Endothelial cell (in vitro differentiated cells): ENCODE measurements around the gene MBD3L3. TPM values are rescaled to one million over a fixed set of nuclear protein-coding genes. Genes with fewer than 3 reads are reported as not detected.
A peak's percentile ranks its signal among the peaks of the same experiment; 100 is the strongest.

Experiments used
- DNase-seq: peaks from one replicate; pipeline ENCODE4 v3.0.0; 2021; ENCODE audit warnings: low spot score
- H3K27ac Mint-ChIP-seq: one replicate; pipeline ENCODE4 v1.8.0; 2021; ENCODE audit warnings: mixed read lengths, inconsistent platforms; ENCODE audit not compliant: unreplicated experiment
- H3K27me3 Mint-ChIP-seq: one replicate; pipeline ENCODE4 v1.8.0; 2021; ENCODE audit warnings: mild to moderate bottlenecking, moderate library complexity, mixed read lengths, inconsistent platforms; ENCODE audit not compliant: unreplicated experiment
- H3K36me3 Mint-ChIP-seq: one replicate; pipeline ENCODE4 v1.8.0; 2021; ENCODE audit warnings: mild to moderate bottlenecking, low read depth, mixed read lengths, inconsistent platforms; ENCODE audit not compliant: unreplicated experiment
- H3K4me1 Mint-ChIP-seq: one replicate; pipeline ENCODE4 v1.8.0; 2021; ENCODE audit warnings: mild to moderate bottlenecking, mixed read lengths, inconsistent platforms; ENCODE audit not compliant: unreplicated experiment
- H3K4me3 Mint-ChIP-seq: one replicate; pipeline ENCODE4 v1.8.0; 2021; ENCODE audit warnings: mild to moderate bottlenecking, mixed read lengths, inconsistent platforms; ENCODE audit not compliant: unreplicated experiment
- H3K9me3 Mint-ChIP-seq: one replicate; pipeline ENCODE4 v1.8.0; 2021; ENCODE audit warnings: mixed read lengths, inconsistent platforms; ENCODE audit not compliant: unreplicated experiment
- total RNA-seq: library from RNA; stranded (reverse); fragmentation: NEBNext Ultra II Directional; extraction: Animal tissue kit (Norgen Biotek cat#: 25700); gene quantifications from one replicate; pipeline ENCODE4 v1.2.1, GENCODE V29; 2021; ENCODE audit not compliant: unreplicated experiment
- TF ChIP-seq, protein P1 (sequence below): fragments of 200-600 bp; sonication (generic); IDR thresholded peaks from one replicate; pipeline ENCODE4 v1.5.0; 2021; ENCODE audit warnings: antibody characterized with exemption; ENCODE audit not compliant: unreplicated experiment

MBD3L3 gene
- total RNA-seq, 1 donor from 2014 or later = not detected

DNA sequence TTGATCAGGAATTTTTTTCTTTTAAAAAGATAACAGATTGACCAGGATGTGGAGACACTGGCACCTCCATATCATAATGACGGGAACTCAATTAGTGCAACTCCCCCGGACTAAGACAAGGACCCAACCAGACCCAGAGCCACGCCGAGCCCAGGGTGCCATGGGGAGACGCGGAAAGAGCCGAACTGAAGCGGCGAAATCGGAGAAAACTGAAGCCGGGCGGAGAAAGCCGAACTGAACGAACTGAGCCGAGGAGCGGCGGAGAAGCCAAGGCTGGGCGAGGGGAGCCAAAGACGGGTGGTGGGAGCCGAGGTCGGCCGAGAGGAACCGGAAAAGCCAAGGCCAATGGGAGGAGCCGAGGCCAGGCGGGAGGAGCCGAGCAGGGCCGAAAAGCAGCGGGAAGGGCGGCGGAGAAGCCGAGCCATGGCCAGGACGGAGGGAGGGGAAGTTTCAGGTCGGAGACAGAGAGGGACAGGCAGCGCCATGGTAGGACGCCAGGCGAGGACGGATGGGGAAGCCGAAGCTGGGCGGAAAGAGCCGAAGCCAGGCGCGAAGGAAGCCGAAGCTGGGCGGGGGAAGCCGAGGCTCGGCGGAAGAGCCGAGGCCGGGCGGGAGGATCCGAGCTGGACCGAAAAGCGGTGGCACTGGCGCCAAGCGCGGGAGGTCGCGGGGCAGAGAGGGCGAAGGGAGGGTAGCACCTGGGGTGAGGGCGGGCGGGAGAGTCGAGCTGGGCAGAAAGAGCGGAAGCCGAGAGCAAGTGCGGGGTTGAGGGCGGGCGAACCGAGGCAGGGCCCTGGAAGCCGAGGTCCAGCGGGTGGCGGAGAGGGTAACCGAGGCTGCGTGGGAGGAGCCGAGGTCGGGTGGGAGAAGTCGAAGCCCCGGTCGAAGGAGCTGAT, 40.5 kb upstream of the MBD3L3 start:
- peak; percentile 92 for DNase-seq
- TF ChIP-seq, protein P1, sequence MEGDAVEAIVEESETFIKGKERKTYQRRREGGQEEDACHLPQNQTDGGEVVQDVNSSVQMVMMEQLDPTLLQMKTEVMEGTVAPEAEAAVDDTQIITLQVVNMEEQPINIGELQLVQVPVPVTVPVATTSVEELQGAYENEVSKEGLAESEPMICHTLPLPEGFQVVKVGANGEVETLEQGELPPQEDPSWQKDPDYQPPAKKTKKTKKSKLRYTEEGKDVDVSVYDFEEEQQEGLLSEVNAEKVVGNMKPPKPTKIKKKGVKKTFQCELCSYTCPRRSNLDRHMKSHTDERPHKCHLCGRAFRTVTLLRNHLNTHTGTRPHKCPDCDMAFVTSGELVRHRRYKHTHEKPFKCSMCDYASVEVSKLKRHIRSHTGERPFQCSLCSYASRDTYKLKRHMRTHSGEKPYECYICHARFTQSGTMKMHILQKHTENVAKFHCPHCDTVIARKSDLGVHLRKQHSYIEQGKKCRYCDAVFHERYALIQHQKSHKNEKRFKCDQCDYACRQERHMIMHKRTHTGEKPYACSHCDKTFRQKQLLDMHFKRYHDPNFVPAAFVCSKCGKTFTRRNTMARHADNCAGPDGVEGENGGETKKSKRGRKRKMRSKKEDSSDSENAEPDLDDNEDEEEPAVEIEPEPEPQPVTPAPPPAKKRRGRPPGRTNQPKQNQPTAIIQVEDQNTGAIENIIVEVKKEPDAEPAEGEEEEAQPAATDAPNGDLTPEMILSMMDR = no peak
- Mint-ChIP-seq H3K9me3 (peaks cover 14% of the 10 kb centered on the region), H3K27ac (peak overlapping the region; percentile 90), H3K27me3 (peaks cover 19% of the 10 kb centered on the region), H3K36me3 (peaks cover 27% of the 10 kb centered on the region), H3K4me1 (peaks cover 4% of the 10 kb centered on the region), H3K4me3 (peak overlapping the region; percentile 91)

DNA sequence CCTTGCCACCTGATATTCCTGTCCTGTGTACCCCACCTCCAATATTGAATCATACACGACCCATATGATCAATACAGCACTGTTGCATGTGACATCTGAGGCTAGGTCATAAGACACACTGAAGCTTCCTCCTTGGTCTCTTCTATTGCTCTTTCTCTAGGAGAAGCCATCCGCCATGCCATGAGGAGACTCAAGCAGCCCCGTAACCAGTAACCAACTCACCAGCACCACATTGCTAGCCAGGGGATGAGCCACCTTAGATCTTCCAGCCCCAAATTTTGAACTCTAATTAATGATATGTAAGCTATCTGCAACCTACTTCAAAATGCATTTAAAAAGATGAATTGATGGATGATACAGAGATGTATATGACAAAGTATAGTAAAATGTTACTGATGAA, 39.6 kb upstream of the MBD3L3 start:
- H3K4me3 Mint-ChIP-seq = peak overlapping the region; percentile 91
- DNase-seq = no peak
- peaks cover 4% of the 10 kb centered on the region for H3K4me1 Mint-ChIP-seq
- TF ChIP-seq, protein P1 = no peak
- peak overlapping the region; percentile 90 for H3K27ac Mint-ChIP-seq
- peaks cover 23% of the 10 kb centered on the region for H3K27me3 Mint-ChIP-seq
- peaks cover 32% of the 10 kb centered on the region for H3K36me3 Mint-ChIP-seq
- peaks cover 14% of the 10 kb centered on the region for H3K9me3 Mint-ChIP-seq

DNA sequence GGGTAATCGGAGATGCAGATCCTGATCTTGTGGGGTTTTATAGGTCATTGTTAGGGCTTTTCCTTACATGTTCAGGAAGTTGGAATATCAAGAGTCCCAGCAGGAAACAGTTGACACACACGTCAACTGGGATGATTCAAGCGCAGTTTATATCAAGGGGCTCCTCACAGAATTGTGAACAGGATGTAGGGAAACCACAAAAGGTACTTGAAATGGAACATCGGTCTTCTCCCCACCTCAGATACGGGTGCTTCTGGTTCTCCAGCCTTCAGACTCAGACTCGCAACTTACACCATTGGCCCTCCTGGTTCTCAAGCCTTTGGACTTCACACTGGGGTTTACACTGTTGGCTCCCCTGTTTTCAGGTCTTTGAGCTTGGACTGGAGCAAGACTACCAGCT, 30.5 kb upstream of the MBD3L3 start:
- DNase-seq = no peak
- Mint-ChIP-seq H3K4me3 (peak overlapping the region; percentile 79), H3K9me3 (peaks cover 41% of the 10 kb centered on the region), H3K4me1 (no peaks in the 10 kb centered on the region), H3K27ac (no peak overlapping the region), H3K27me3 (peaks cover 10% of the 10 kb centered on the region), H3K36me3 (peaks cover 64% of the 10 kb centered on the region)
- TF ChIP-seq, protein P1 = no peak

DNA sequence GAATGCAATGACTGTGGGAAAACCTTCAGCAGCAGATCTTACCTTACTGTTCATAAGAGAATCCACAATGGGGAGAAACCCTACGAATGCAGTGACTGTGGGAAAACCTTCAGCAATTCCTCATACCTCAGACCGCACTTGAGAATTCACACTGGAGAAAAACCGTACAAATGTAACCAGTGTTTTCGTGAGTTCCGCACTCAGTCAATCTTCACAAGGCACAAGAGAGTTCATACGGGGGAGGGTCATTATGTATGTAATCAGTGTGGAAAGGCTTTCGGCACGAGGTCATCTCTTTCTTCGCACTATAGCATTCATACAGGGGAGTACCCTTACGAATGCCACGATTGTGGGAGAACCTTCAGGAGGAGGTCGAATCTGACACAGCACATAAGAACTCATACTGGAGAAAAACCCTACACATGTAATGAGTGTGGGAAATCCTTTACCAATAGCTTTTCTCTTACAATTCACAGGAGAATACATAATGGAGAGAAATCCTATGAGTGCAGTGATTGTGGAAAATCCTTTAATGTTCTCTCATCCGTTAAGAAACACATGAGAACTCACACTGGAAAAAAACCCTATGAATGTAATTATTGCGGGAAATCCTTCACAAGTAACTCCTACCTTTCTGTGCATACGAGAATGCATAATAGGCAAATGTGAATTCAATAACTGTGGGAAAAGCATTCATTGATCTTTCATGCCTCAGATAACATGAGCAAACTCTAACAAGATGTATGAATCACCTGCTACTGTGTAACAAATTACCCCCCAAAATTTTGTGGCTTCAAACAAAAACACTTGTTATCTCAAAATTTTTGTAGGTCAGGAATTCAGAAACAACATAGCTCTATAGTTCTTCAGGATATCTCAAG, 24.8 kb upstream of the MBD3L3 start:
- Mint-ChIP-seq H3K4me3 (peak overlapping the region; percentile 87), H3K27ac (no peak overlapping the region), H3K4me1 (no peaks in the 10 kb centered on the region), H3K9me3 (peaks cover 63% of the 10 kb centered on the region), H3K27me3 (peaks cover 5% of the 10 kb centered on the region), H3K36me3 (peaks cover 81% of the 10 kb centered on the region)
- TF ChIP-seq, protein P1 = no peak
- DNase-seq = no peak
